IMR-90 (cell line): ENCODE measurements around the gene ANKRD55. TPM values are rescaled to one million over a fixed set of nuclear protein-coding genes. Genes with fewer than 3 reads are reported as not detected.

Source experiments
- ATAC-seq: fragments of 200-7000 bp; cut with Tn5 transposase; 2 replicates; pipeline ENCODE4 v1.9.1; 2020; ENCODE audit warnings: low read depth, mild to moderate bottlenecking, moderate library complexity
- BruUV-seq: library from RNA; stranded (reverse); fragments of 400-500 nt; replicated peaks from 2 replicates; lab custom pipeline; 2021; lab: Mats Ljungman, UMichigan
- CTCF ChIA-PET: fragments of 300-600 bp; formaldehyde crosslinking; extraction: SDS; loops from one replicate; lab custom pipeline; 2021; ENCODE audit warnings: antibody characterized with exemption; lab: Yijun Ruan, JAX
- POLR2A ChIA-PET: fragments of 300-600 bp; sonication (Branson Sonifier 250); formaldehyde crosslinking; loops from one replicate; lab custom pipeline; 2022; ENCODE audit warnings: antibody characterized with exemption; ENCODE audit not compliant: unreplicated experiment; lab: Charles Lee
- DNase-seq: peaks from one replicate; pipeline ENCODE4 v3.0.0; 2013
- H2AFZ ChIP-seq: replicated peaks from 2 replicates; pipeline ENCODE3; 2013; ENCODE audit warnings: low read length, mild to moderate bottlenecking; ENCODE audit not compliant: poor library complexity
- H2AK5ac ChIP-seq: 2 replicates; pipeline ENCODE4 v1.6.1; 2013; ENCODE audit warnings: low read depth, low read length, inconsistent platforms
- H2AK9ac ChIP-seq: replicated peaks from 2 replicates; pipeline ENCODE3; 2013; ENCODE audit warnings: mild to moderate bottlenecking, low read depth, low read length, moderate library complexity; ENCODE audit not compliant: poor library complexity
- H2BK120ac ChIP-seq: 2 replicates; pipeline ENCODE4 v1.6.1; 2013; ENCODE audit warnings: low read depth, low read length, inconsistent platforms
- H2BK15ac ChIP-seq: 3 replicates; pipeline ENCODE4 v1.6.1; 2013; ENCODE audit warnings: low read depth, low read length, inconsistent platforms
- H2BK20ac ChIP-seq: 2 replicates; pipeline ENCODE4 v1.6.1; 2013; ENCODE audit warnings: low read depth, mild to moderate bottlenecking, inconsistent platforms, low read length, moderate library complexity
- H2BK5ac ChIP-seq: 2 replicates; pipeline ENCODE4 v1.6.1; 2013; ENCODE audit warnings: mild to moderate bottlenecking, low read depth, low read length, inconsistent platforms; ENCODE audit not compliant: poor library complexity, severe bottlenecking
- H3K14ac ChIP-seq: replicated peaks from 2 replicates; pipeline ENCODE4 v1.6.1; 2013; ENCODE audit warnings: low read depth, low read length, inconsistent platforms
- H3K18ac ChIP-seq: 2 replicates; pipeline ENCODE4 v1.6.1; 2013; ENCODE audit warnings: low read depth, low read length, control low read depth
- H3K23ac ChIP-seq: 2 replicates; pipeline ENCODE4 v1.6.1; 2013; ENCODE audit warnings: low read depth, low read length, inconsistent platforms
- H3K27ac ChIP-seq: 2 replicates; pipeline ENCODE4 v1.5.1; 2013; ENCODE audit warnings: mild to moderate bottlenecking, control low read depth, low read length; ENCODE audit not compliant: insufficient read depth
- H3K27me3 ChIP-seq: 2 replicates; pipeline ENCODE4 v1.6.1; 2013; ENCODE audit warnings: low read length; ENCODE audit not compliant: control insufficient read depth, insufficient read depth
- H3K36me3 ChIP-seq: 2 replicates; pipeline ENCODE4 v1.6.1; 2013; ENCODE audit warnings: low read length, mixed read lengths; ENCODE audit not compliant: control insufficient read depth, insufficient read depth
- H3K4ac ChIP-seq: 2 replicates; pipeline ENCODE4 v1.6.1; 2013; ENCODE audit warnings: low read depth, low read length, inconsistent platforms
- H3K4me1 ChIP-seq: 2 replicates; pipeline ENCODE4 v1.6.1; 2013; ENCODE audit warnings: low read length, mixed read lengths; ENCODE audit not compliant: control insufficient read depth, insufficient read depth
- H3K4me2 ChIP-seq: 2 replicates; pipeline ENCODE4 v1.6.1; 2013; ENCODE audit warnings: low read depth, mild to moderate bottlenecking, control low read depth, low read length, moderate library complexity
- H3K4me3 ChIP-seq: 2 replicates; pipeline ENCODE4 v1.5.1; 2013; ENCODE audit warnings: low read depth, mild to moderate bottlenecking, control low read depth, low read length, moderate library complexity; ENCODE audit not compliant: insufficient read depth
- H3K56ac ChIP-seq: 2 replicates; pipeline ENCODE4 v1.6.1; 2013; ENCODE audit warnings: low read length, inconsistent platforms; ENCODE audit not compliant: insufficient read depth; ENCODE audit errors: extremely low read depth
- H3K79me1 ChIP-seq, 2 experiments: 2 replicates each; pipeline ENCODE4 v1.6.1; 2013; ENCODE audit warnings: low read length in 2 of 2, inconsistent platforms in 1 of 2, low read depth in 1 of 2
- H3K9ac ChIP-seq: 2 replicates; pipeline ENCODE4 v1.6.1; 2013; ENCODE audit warnings: low read depth, low read length, control low read depth
- H3K9me1 ChIP-seq: 2 replicates; pipeline ENCODE4 v1.6.1; 2013; ENCODE audit warnings: low read length, inconsistent platforms; ENCODE audit not compliant: insufficient read depth
- H3K9me3 ChIP-seq: 2 replicates; pipeline ENCODE4 v1.6.1; 2013; ENCODE audit warnings: low read length; ENCODE audit not compliant: control insufficient read depth, insufficient read depth
- H4K20me1 ChIP-seq: 2 replicates; pipeline ENCODE4 v1.6.1; 2013; ENCODE audit warnings: low read length, inconsistent platforms; ENCODE audit not compliant: insufficient read depth
- H4K5ac ChIP-seq: 2 replicates; pipeline ENCODE4 v1.6.1; 2013; ENCODE audit warnings: mild to moderate bottlenecking, low read depth, low read length, control low read depth
- H4K8ac ChIP-seq, 2 experiments: 2 replicates each; pipeline ENCODE4 v1.6.1; 2013; ENCODE audit warnings: low read depth in 2 of 2, low read length in 2 of 2, control low read depth in 1 of 2, inconsistent platforms in 1 of 2
- H4K91ac ChIP-seq: 2 replicates; pipeline ENCODE4 v1.6.1; 2013; ENCODE audit warnings: low read depth, low read length, inconsistent platforms; ENCODE audit not compliant: insufficient read depth
- CEBPB ChIP-seq: IDR thresholded peaks from 2 replicates; pipeline ENCODE4 v1.6.1; 2012; ENCODE audit warnings: low read depth, low read length, improper control_type of control experiment
- CHD1 ChIP-seq: IDR thresholded peaks from 2 replicates; pipeline ENCODE4 v1.6.1; 2012; ENCODE audit warnings: low read depth, low read length, improper control_type of control experiment
- ELK1 ChIP-seq: fragments of 150-350 bp; IDR thresholded peaks from 2 replicates; pipeline ENCODE4 v1.6.1; 2016; ENCODE audit warnings: low read depth, mild to moderate bottlenecking, low read length, moderate library complexity, borderline replicate concordance
- MAFK ChIP-seq: IDR thresholded peaks from 2 replicates; pipeline ENCODE4 v1.6.1; 2012; ENCODE audit warnings: low read depth, low read length, improper control_type of control experiment
- POLR2A ChIP-seq: IDR thresholded peaks from 2 replicates; pipeline ENCODE4 v1.6.1; 2012; ENCODE audit warnings: mild to moderate bottlenecking, low read depth, low read length
- WGBS, 2 experiments: methylation state at CpG; one replicate each; pipeline versions ENCODE4 v1.1.5 to v1.1.7; 2013; ENCODE audit warnings: missing lambda C conversion rate in 2 of 2; ENCODE audit not compliant: insufficient read length in 1 of 2; ENCODE audit errors: extremely low coverage in 2 of 2; 5-methylcytosine and 5-hydroxymethylcytosine counted together
- dilution Hi-C: fragments of 300-500 bp; cut with HindIII; formaldehyde crosslinking; loops from one replicate; pipeline ENCODE4 v1.14.3; 2018; ENCODE audit warnings: low sequenced_read_pairs; ENCODE audit not compliant: unreplicated experiment
- in situ Hi-C: fragments of 300-500 bp; cut with MboI; formaldehyde crosslinking; loops from 3 replicates; pipeline ENCODE4 v1.14.3; 2019; ENCODE audit warnings: low sequenced_read_pairs, inconsistent platforms, mixed read lengths
- intact Hi-C: fragments of 100-400 bp; cut with micrococcal nuclease; formaldehyde crosslinking; loops from 2 replicates; pipeline ENCODE4 v1.10.0; 2022
- polyA plus RNA-seq, 3 experiments: library from polyadenylated mRNA; depleted of rRNA; stranded (reverse); fragments of >200 nt; gene quantifications; 2 replicates each; pipeline ENCODE4 v1.2.3, GENCODE V29; 2012; ENCODE audit warnings: low replicate concordance in 1 of 3
- total RNA-seq: library from RNA; depleted of rRNA; stranded (reverse); fragments of >200 nt; gene quantifications from 2 replicates; pipeline ENCODE4 v1.2.3, GENCODE V29; 2012

Gene ANKRD55
- total and polyA plus RNA-seq, 2 of the 4 experiments (the other 2 are of a cell fraction) = not detected

- H2AK9ac ChIP-seq = no peak overlapping the region
- H3K56ac ChIP-seq = peak overlapping the region; percentile 24; the same call in 1 of the 2 replicates
- peak overlapping the region; percentile 8; the same call in 1 of the 2 replicates for H3K4me3 ChIP-seq
- peak overlapping the region; percentile 89 for H2BK5ac ChIP-seq
- dilution Hi-C loops = no loop called here
- BruUV-seq = no TSS peak
- H3K18ac ChIP-seq = peak overlapping the region; percentile 76; the same call in 1 of the 2 replicates
- H2BK20ac ChIP-seq = peak overlapping the region; percentile 90
- H4K91ac ChIP-seq = peak overlapping the region; percentile 86; the same call in 1 of the 2 replicates
- peak overlapping the region; percentile 5 to 54; a peak in 3 of 4 replicates for H4K8ac ChIP-seq
- H3K4ac ChIP-seq = peak overlapping the region; percentile 69
- intact Hi-C loops = loop anchor here (2.0 kb wide), 1 partner anchor 43 kb away; no protein-coding TSS in a partner anchor
- H3K4me1 ChIP-seq = peaks cover 29% of the 10 kb centered on the region
- H2AFZ ChIP-seq = no peak overlapping the region
- peak overlapping the region; percentile 85 for H2BK15ac ChIP-seq
- POLR2A ChIA-PET = no interaction called here
- CTCF ChIA-PET = no interaction called here
- in situ Hi-C loops = no loop called here
- peaks cover 17% of the 10 kb centered on the region for H3K9me1 ChIP-seq
- no CpG with 5 or more reads among the region's 8 CpGs for WGBS, 2 experiments
- no peaks in the 10 kb centered on the region for H3K9me3 ChIP-seq
- no peaks in the 10 kb centered on the region for H4K20me1 ChIP-seq
- H4K5ac ChIP-seq = peak overlapping the region; percentile 69; the same call in 1 of the 2 replicates
- H3K36me3 ChIP-seq = no peaks in the 10 kb centered on the region
- H2BK120ac ChIP-seq = peak overlapping the region; percentile 99
- H3K27ac ChIP-seq = peak overlapping the region; percentile 39; the same call in 1 of the 2 replicates
- no peak overlapping the region for H3K9ac ChIP-seq
- DNase-seq (peak; percentile 78), ATAC-seq (peak; percentile 46)
- TF ChIP-seq ELK1 = no peak
- TF ChIP-seq MAFK = no peak
- no peak for TF ChIP-seq CHD1
- TF ChIP-seq POLR2A = no peak
- TF ChIP-seq CEBPB = peak; percentile 67
- peak overlapping the region; percentile 48; the same call in 1 of the 2 replicates for H3K23ac ChIP-seq
- peak overlapping the region; percentile 70 for H3K14ac ChIP-seq
- H2AK5ac ChIP-seq = peak overlapping the region; percentile 71
- H3K79me1 ChIP-seq = no peaks in the 10 kb centered on the region; a peak in 2 of 4 replicates
- no peaks in the 10 kb centered on the region for H3K27me3 ChIP-seq
- peak overlapping the region; percentile 62; the same call in 1 of the 2 replicates for H3K4me2 ChIP-seq
These were observed 65.1 kb downstream of the ANKRD55 start for GRCh38 chr5:56168066-56168478.
